Naive thymus-derived CD4-positive, alpha-beta T cell (primary cell): ENCODE results near the gene HLA-DMA. TPM values are rescaled to one million over a fixed set of nuclear protein-coding genes. Genes with fewer than 3 reads are reported as not detected.

Source experiments
- ATAC-seq: fragments of 150-1000 bp; cut with Tn5 transposase; 2 replicates; pipeline ENCODE4 v1.10.0; 2021; ENCODE audit warnings: mild to moderate bottlenecking, moderate library complexity
- CTCF ChIA-PET: fragments of 350-600 bp; sonication (Branson Sonifier 250); formaldehyde crosslinking; loops from one replicate; lab custom pipeline; 2021; ENCODE audit warnings: antibody characterized with exemption; lab: Charles Lee
- POLR2A ChIA-PET: fragments of 350-600 bp; sonication (Branson Sonifier 250); formaldehyde crosslinking; loops from one replicate; lab custom pipeline; 2021; ENCODE audit warnings: antibody characterized with exemption, inconsistent platforms; lab: Charles Lee
- DNase-seq, 9 donors: peaks; one replicate each; pipeline versions ENCODE4 v3.0.0 to v3.0.0-alpha.2; 2020 to 2022; ENCODE audit warnings: mixed read lengths in 1 of 9
- H3K27ac ChIP-seq: one replicate; pipeline ENCODE4 v1.7.0; 2013; ENCODE audit warnings: mild to moderate bottlenecking, low read depth, low read length, moderate library complexity
- H3K27me3 ChIP-seq, 2 donors: one replicate each; pipeline ENCODE4 v1.7.0; 2013; ENCODE audit warnings: low read length in 2 of 2, mild to moderate bottlenecking in 2 of 2, moderate library complexity in 2 of 2; ENCODE audit not compliant: control insufficient read depth in 2 of 2, insufficient read depth in 2 of 2
- H3K36me3 ChIP-seq, 3 experiments: 1 replicate in 2 of 3; 2 replicates in 1 of 3; pipeline ENCODE4 v1.7.0; 2013; ENCODE audit warnings: low read length in 3 of 3, mild to moderate bottlenecking in 3 of 3, moderate library complexity in 1 of 3; ENCODE audit not compliant: insufficient read depth in 3 of 3, control insufficient read depth in 2 of 3
- H3K4me1 ChIP-seq, 2 donors: one replicate each; pipeline ENCODE4 v1.7.0; 2013; ENCODE audit warnings: low read length in 2 of 2, mild to moderate bottlenecking in 2 of 2, moderate library complexity in 1 of 2; ENCODE audit not compliant: control insufficient read depth in 2 of 2, insufficient read depth in 2 of 2
- H3K4me3 ChIP-seq: 2 replicates; pipeline ENCODE4 v1.7.0; 2013; ENCODE audit warnings: mild to moderate bottlenecking, low read length
- H3K9me3 ChIP-seq, 3 experiments: 1 replicate in 2 of 3; 2 replicates in 1 of 3; pipeline ENCODE4 v1.7.0; 2013; ENCODE audit warnings: low read length in 3 of 3; ENCODE audit not compliant: control insufficient read depth in 2 of 3
- H3K27ac Mint-ChIP-seq, 9 donors: one replicate each; pipeline ENCODE4 v1.8.0; 2020 to 2022; ENCODE audit warnings: mixed read lengths in 9 of 9, mild to moderate bottlenecking in 8 of 9, moderate library complexity in 5 of 9, inconsistent platforms in 2 of 9
- H3K27me3 Mint-ChIP-seq, 5 donors: one replicate each; pipeline ENCODE4 v1.8.0; 2021 to 2022; ENCODE audit warnings: mixed read lengths in 5 of 5, mild to moderate bottlenecking in 1 of 5
- H3K36me3 Mint-ChIP-seq, 5 donors: one replicate each; pipeline ENCODE4 v1.8.0; 2020 to 2022; ENCODE audit warnings: mixed read lengths in 5 of 5, mild to moderate bottlenecking in 3 of 5, inconsistent platforms in 1 of 5
- H3K4me1 Mint-ChIP-seq, 7 donors: one replicate each; pipeline ENCODE4 v1.8.0; 2020 to 2022; ENCODE audit warnings: mixed read lengths in 7 of 7, mild to moderate bottlenecking in 3 of 7, inconsistent platforms in 1 of 7
- H3K4me3 Mint-ChIP-seq, 10 donors: one replicate each; pipeline ENCODE4 v1.8.0; 2020 to 2022; ENCODE audit warnings: mild to moderate bottlenecking in 10 of 10, mixed read lengths in 10 of 10, moderate library complexity in 6 of 10, inconsistent platforms in 2 of 10
- H3K9me3 Mint-ChIP-seq, 11 donors: one replicate each; pipeline ENCODE4 v1.8.0; 2020 to 2022; ENCODE audit warnings: mixed read lengths in 11 of 11, mild to moderate bottlenecking in 4 of 11, inconsistent platforms in 1 of 11, moderate library complexity in 1 of 11
- intact Hi-C, 2 donors: fragments of 100-400 bp; cut with micrococcal nuclease; formaldehyde crosslinking; loops; one replicate each; pipeline ENCODE4 v1.15.1; 2023
- polyA plus RNA-seq, 2 donors: library from polyadenylated mRNA; unstranded; fragments of 300-500 nt; fragmentation: Illumina TruSeq; gene quantifications; one replicate each; pipeline ENCODE4 v1.2.3, GENCODE V29; 2021
- total RNA-seq, 6 experiments: library from RNA in 5 of 6; stranded (reverse) in 5 of 6; gene quantifications; 1 replicate in 5 of 6; 2 replicates in 1 of 6; pipeline ENCODE4 v1.2.3 and lab custom pipeline; 2021 to 2026

The HLA-DMA gene
- total and polyA plus RNA-seq, 7 experiments from 2014 or later, result 12.5 to 120 (median 25.6) TPM

DNA sequence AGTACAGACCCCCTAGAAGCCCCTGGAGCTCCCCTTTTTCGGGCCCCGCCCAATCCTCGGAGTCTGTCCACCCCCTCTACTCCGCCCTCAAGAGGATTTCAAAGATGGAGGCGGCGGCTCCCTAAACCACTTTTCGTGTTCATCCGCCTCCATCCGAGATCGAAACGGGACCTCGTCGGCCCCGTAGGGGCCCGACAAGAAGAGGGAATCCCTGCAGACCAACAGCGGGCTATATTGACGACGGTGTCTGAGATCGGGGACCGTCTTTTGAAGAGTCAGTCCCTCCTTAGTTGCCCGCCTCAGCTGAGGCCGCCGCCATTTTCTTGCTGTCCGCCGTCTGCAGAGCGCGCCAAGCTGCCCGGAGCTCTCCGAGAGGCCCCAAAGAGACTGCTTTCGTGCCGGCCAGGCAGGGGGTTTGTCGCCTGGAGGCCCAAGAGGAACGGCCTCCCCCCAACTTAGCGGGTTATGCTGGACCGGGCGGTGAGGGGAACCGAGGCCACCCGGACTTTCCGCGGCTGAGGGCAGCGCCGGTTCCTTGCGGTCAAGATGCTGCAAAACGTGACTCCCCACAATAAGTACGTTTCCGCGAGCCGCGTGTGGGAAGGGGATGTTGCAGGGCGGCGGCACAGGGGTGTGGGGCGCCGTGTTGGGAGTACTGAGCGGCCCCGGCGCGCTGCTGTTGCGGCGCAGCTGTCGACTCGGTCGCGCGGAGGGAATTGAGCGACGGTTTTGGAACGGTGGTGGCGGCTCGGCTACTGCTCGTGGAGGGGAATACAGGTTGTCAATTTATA, 19.7 kb upstream of the HLA-DMA start:
- intact Hi-C loops, result loop anchor here (1.0 to 5.0 kb wide), 15 partner anchors 12 to 1615 kb away; partner anchors contain the start of genes CLIC1 (in 2 of the 2), PSMB8 (in 2 of the 2), ATF6B (in 1 of the 2) and CUTA (in 1 of the 2)
- Mint-ChIP-seq H3K27ac (peak overlapping the region; percentile 78 to 100 (median 99)), H3K27me3 (peaks cover 0 to 5% (median 0%) of the 10 kb centered on the region in 5 donors), H3K9me3 (peaks cover 0 to 22% (median 0%) of the 10 kb centered on the region in 11 donors), H3K36me3 (peaks cover 14 to 68% (median 37%) of the 10 kb centered on the region in 5 donors), H3K4me3 (peak overlapping the region; percentile 89 to 100 (median 98)), H3K4me1 (peaks cover 31 to 47% (median 40%) of the 10 kb centered on the region in 7 donors)
- Histone ChIP-seq H3K4me1 (peaks cover 27 to 32% of the 10 kb centered on the region in 2 donors), H3K9me3 (no peaks in the 10 kb centered on the region), H3K27ac (peak overlapping the region; percentile 88), H3K27me3 (no peaks in the 10 kb centered on the region), H3K36me3 (peaks cover 31 to 53% (median 33%) of the 10 kb centered on the region in 3 experiments), H3K4me3 (peak overlapping the region; percentile 76)
- POLR2A ChIA-PET, result interaction anchor here (0.6 to 25.6 kb wide), 66 partner anchors 4 to 1820 kb away, joined by 3 to 638 read pairs (median 4); partner anchors contain the start of genes ATF6B, B3GALT4, BAG6 and BRD2
- DNase-seq, result peak in 7 of 9 donors; percentile 55 to 72 (median 66)
- ATAC-seq, result peak; percentile 0
- CTCF ChIA-PET, result interaction anchor here (0.7 to 14.2 kb wide), 20 partner anchors 8 to 1195 kb away, joined by 3 to 229 read pairs (median 6); partner anchors contain the start of genes HLA-DMA, HLA-DMB, PSMB8 and PSMB9

DNA sequence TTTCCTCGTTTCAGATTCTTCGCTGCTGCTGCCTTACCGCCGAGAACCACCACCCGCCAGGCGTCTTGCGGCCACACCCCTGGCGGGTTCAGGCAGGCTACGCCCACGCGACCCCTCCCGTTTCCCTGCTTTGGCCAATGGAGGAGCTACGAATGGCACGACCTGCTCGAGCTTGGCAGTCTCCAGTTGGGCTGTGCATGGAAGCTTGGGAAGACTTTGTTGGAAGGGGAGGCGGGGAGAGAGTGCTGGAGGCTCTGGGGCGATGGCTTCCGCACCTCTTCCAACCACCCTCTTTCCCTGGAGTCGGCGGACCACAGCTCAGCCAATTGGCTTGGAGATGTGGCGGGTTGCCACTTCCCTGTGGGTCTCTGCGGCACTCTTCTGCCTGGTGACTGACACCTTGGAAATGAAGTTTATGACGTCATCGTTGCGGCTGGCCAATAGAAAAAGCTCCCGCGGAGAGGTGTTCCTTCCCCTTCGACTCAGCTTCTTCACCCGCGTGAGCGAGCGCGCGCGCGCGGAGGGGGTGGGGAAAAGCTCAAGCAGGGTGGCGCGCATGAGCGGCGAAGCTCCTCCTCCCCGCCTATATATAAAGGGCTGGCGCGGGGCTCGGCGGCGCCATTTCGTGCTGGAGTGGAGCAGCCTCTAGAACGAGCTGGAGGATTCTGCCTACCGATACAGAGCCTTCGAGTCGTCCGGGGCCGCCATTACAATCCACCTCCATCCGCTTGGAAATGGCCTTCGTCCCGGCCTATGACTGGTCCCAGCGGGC, 18.9 kb upstream of the HLA-DMA start:
- peak overlapping the region; percentile 89 to 100 (median 98) for H3K4me3 Mint-ChIP-seq
- Histone ChIP-seq H3K4me3 (peak overlapping the region; percentile 98), H3K27ac (peak overlapping the region; percentile 94), H3K4me1 (peaks cover 26 to 32% of the 10 kb centered on the region in 2 donors), H3K9me3 (no peaks in the 10 kb centered on the region), H3K36me3 (peaks cover 24 to 45% (median 25%) of the 10 kb centered on the region in 3 experiments), H3K27me3 (no peaks in the 10 kb centered on the region)
- H3K36me3 Mint-ChIP-seq, result peaks cover 10 to 63% (median 31%) of the 10 kb centered on the region in 5 donors
- intact Hi-C loops, result loop anchor here (1.0 to 5.0 kb wide), 17 partner anchors 13 to 1614 kb away; partner anchors contain the start of genes CLIC1 (in 2 of the 2), PSMB8 (in 2 of the 2), TAP1 (in 2 of the 2) and ATF6B (in 1 of the 2)
- ATAC-seq, result peak; percentile 73
- ChIA-PET CTCF (interaction anchor here (0.7 to 14.2 kb wide), 18 partner anchors 9 to 1195 kb away, joined by 3 to 229 read pairs (median 6); partner anchors contain the start of genes HLA-DMA, HLA-DMB, PSMB8 and PSMB9), POLR2A (interaction anchor here (0.5 to 25.6 kb wide), 76 partner anchors 3 to 1774 kb away, joined by 3 to 638 read pairs (median 4); partner anchors contain the start of genes ABHD16A, ATF6B, B3GALT4 and BAG6)
- peaks cover 31 to 47% (median 40%) of the 10 kb centered on the region in 7 donors for H3K4me1 Mint-ChIP-seq
- peaks cover 0 to 5% (median 0%) of the 10 kb centered on the region in 5 donors for H3K27me3 Mint-ChIP-seq
- peak; percentile 99 to 100 (median 100) for DNase-seq
- peak overlapping the region; percentile 78 to 100 (median 99) for H3K27ac Mint-ChIP-seq
- H3K9me3 Mint-ChIP-seq, result peaks cover 0 to 22% (median 0%) of the 10 kb centered on the region in 11 donors

DNA sequence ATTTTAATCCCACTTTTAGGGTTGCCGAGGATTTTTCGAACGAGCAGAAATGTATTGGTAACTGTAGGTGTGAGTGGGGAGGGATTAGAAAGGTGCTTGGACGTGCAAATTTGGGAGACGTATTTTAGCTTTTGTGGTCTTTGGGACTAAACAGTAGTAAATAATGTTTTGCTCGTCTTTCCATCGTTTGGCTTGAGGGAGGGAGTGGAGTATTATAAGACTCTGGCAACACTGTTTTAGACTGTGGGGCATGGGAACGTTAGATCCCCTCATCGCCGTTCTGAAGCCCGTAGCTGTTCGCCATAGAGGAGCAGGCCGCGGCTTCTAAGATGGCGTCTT, 18.3 kb upstream of the HLA-DMA start:
- POLR2A ChIA-PET, result interaction anchor here (0.6 to 25.6 kb wide), 44 partner anchors 2 to 1780 kb away, joined by 3 to 638 read pairs (median 5); partner anchors contain the start of genes ABHD16A, ATF6B, B3GALT4 and BAG6

DNA sequence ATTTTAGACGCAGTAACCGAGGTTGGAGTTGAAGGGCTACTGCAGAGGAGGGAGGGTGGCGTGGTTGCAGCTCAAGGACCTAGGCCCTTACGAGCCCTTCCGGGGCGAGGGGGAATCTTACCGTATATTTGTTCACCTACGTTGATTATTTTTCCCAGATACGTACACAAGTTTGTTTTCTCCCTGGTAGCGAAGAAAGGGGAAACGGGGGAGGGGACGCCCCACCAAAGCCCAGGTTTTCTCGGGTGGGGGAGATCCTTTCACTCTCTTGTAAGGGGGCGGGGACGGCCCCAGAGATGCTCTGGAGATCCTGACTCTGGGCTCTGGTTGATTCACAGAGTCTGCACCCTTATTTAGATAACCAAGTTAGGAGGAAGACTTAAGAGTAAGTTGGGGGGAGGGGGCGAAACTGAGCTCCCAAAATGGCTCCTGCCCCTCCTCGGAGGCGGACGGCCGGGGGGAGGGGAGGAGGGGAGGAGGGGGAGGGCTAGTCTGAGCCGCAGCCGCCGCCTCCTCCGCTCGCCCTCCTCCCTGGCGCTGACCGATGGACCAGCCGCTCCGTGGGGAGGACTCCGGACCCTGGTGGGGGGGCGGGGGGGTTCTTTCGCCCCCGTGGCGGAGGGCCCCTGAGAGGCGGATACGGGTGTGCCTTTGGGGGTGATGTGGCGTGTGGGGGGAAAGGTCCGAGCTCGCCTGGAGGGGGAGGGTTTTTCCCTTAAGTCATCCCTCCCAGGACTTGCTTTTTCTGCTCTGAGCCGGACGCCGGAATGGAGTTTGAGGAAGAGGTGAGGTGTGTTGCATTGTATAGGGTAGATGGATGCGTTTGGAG, 17.7 kb upstream of the HLA-DMA start:
- peak overlapping the region; percentile 89 to 100 (median 98) for H3K4me3 Mint-ChIP-seq
- ATAC-seq, result no peak
- peak overlapping the region; percentile 78 to 100 (median 99) for H3K27ac Mint-ChIP-seq
- ChIA-PET POLR2A (interaction anchor here (0.6 to 25.6 kb wide), 25 partner anchors 2 to 1780 kb away, joined by 3 to 638 read pairs (median 12); partner anchors contain the start of genes ABHD16A, ATF6B, B3GALT4 and BRD2), CTCF (interaction anchor here (0.9 to 14.2 kb wide), 9 partner anchors 14 to 132 kb away, joined by 3 to 229 read pairs (median 7); partner anchors contain the start of genes HLA-DMA, PSMB8 and TAP2)
- peaks cover 28 to 42% (median 37%) of the 10 kb centered on the region in 7 donors for H3K4me1 Mint-ChIP-seq
- H3K9me3 ChIP-seq, result no peaks in the 10 kb centered on the region
- peak overlapping the region; percentile 94 for H3K27ac ChIP-seq
- H3K36me3 ChIP-seq, result peaks cover 13 to 34% (median 14%) of the 10 kb centered on the region in 3 experiments
- peak; percentile 50 to 82 (median 69) for DNase-seq
- intact Hi-C loops, result loop anchor here (1.0 to 5.0 kb wide), 10 partner anchors 117 to 1613 kb away; partner anchors contain the start of genes CLIC1 (in 2 of the 2), TAP1 (in 2 of the 2), ATF6B (in 1 of the 2) and GPSM3 (in 1 of the 2)
- peaks cover 6 to 52% (median 22%) of the 10 kb centered on the region in 5 donors for H3K36me3 Mint-ChIP-seq
- H3K4me1 ChIP-seq, result peaks cover 28 to 35% of the 10 kb centered on the region in 2 donors
- H3K27me3 ChIP-seq, result no peaks in the 10 kb centered on the region
- H3K4me3 ChIP-seq, result peak overlapping the region; percentile 98
- peaks cover 0 to 22% (median 0%) of the 10 kb centered on the region in 11 donors for H3K9me3 Mint-ChIP-seq
- peaks cover 0 to 5% (median 0%) of the 10 kb centered on the region in 5 donors for H3K27me3 Mint-ChIP-seq

More for the DNA sequence above, 18.3 kb upstream of the HLA-DMA start:
- CTCF ChIA-PET, result interaction anchor here (1.1 to 14.2 kb wide), 13 partner anchors 12 to 132 kb away, joined by 3 to 229 read pairs (median 11); partner anchors contain the start of genes HLA-DMA, HLA-DMB, PSMB8 and TAP2
- H3K36me3 ChIP-seq, result peaks cover 19 to 40% (median 20%) of the 10 kb centered on the region in 3 experiments
- DNase-seq (no peak), ATAC-seq (no peak)
- no peaks in the 10 kb centered on the region for H3K9me3 ChIP-seq
- peaks cover 30 to 45% (median 37%) of the 10 kb centered on the region in 7 donors for H3K4me1 Mint-ChIP-seq
- peak overlapping the region; percentile 78 to 100 (median 99) for H3K27ac Mint-ChIP-seq
- peak overlapping the region; percentile 94 for H3K27ac ChIP-seq
- H3K4me3 Mint-ChIP-seq, result peak overlapping the region; percentile 89 to 100 (median 98)
- intact Hi-C loops, result loop anchor here (1.0 to 5.0 kb wide), 10 partner anchors 118 to 1614 kb away; partner anchors contain the start of genes CLIC1 (in 2 of the 2), TAP1 (in 2 of the 2), ATF6B (in 1 of the 2) and GPSM3 (in 1 of the 2)
- H3K9me3 Mint-ChIP-seq, result peaks cover 0 to 22% (median 0%) of the 10 kb centered on the region in 11 donors
- H3K36me3 Mint-ChIP-seq, result peaks cover 7 to 57% (median 28%) of the 10 kb centered on the region in 5 donors
- peaks cover 28 to 34% of the 10 kb centered on the region in 2 donors for H3K4me1 ChIP-seq
- H3K27me3 ChIP-seq, result no peaks in the 10 kb centered on the region
- peaks cover 0 to 5% (median 0%) of the 10 kb centered on the region in 5 donors for H3K27me3 Mint-ChIP-seq
- H3K4me3 ChIP-seq, result peak overlapping the region; percentile 98
